Liver (tissue), 9 donors: ENCODE measurements around the gene MS4A6E. TPM values are rescaled to one million over a fixed set of nuclear protein-coding genes. Genes with fewer than 3 reads are reported as not detected.

Experiments used
- DNase-seq: peaks from one replicate; pipeline ENCODE4 v3.0.0-alpha.2; 2017; ENCODE audit warnings: low spot score
- H3K27ac ChIP-seq, 2 donors: one replicate each; pipeline ENCODE4 v1.7.0; 2013; ENCODE audit warnings: inconsistent platforms in 2 of 2, low read length in 2 of 2, control low read depth in 1 of 2, low read depth in 1 of 2, mild to moderate bottlenecking in 1 of 2
- H3K27me3 ChIP-seq, 4 donors: one replicate each; pipeline versions ENCODE4 v1.6.1 to v1.7.0; 2013; ENCODE audit warnings: low read length in 3 of 4, inconsistent platforms in 1 of 4, mild to moderate bottlenecking in 1 of 4, moderate library complexity in 1 of 4; ENCODE audit not compliant: control insufficient read depth in 4 of 4, insufficient read depth in 4 of 4
- H3K36me3 ChIP-seq, 4 donors: one replicate each; pipeline versions ENCODE4 v1.6.1 to v1.7.0; 2013; ENCODE audit warnings: low read length in 3 of 4, mild to moderate bottlenecking in 3 of 4, low read depth in 1 of 4, moderate library complexity in 1 of 4; ENCODE audit not compliant: control insufficient read depth in 4 of 4, insufficient read depth in 3 of 4
- H3K4me1 ChIP-seq, 4 donors: one replicate each; pipeline versions ENCODE4 v1.6.1 to v1.7.0; 2013; ENCODE audit warnings: low read length in 3 of 4, mild to moderate bottlenecking in 3 of 4, moderate library complexity in 1 of 4; ENCODE audit not compliant: control insufficient read depth in 4 of 4, insufficient read depth in 4 of 4
- H3K4me3 ChIP-seq, 3 donors: one replicate each; pipeline versions ENCODE4 v1.6.1 to v1.7.0; 2013; ENCODE audit warnings: low read length in 3 of 3, control low read depth in 1 of 3, low read depth in 1 of 3, mild to moderate bottlenecking in 1 of 3
- H3K9ac ChIP-seq, 2 donors: one replicate each; pipeline ENCODE4 v1.7.0; 2013; ENCODE audit warnings: low read length in 2 of 2, mild to moderate bottlenecking in 2 of 2, moderate library complexity in 2 of 2, control low read depth in 1 of 2, low read depth in 1 of 2
- H3K9me3 ChIP-seq, 4 donors: one replicate each; pipeline versions ENCODE4 v1.6.1 to v1.7.0; 2013; ENCODE audit warnings: low read length in 3 of 4; ENCODE audit not compliant: control insufficient read depth in 4 of 4
- FOXA1 ChIP-seq: IDR thresholded peaks from 2 replicates; pipeline ENCODE4 v1.6.1; 2016; ENCODE audit warnings: antibody characterized with exemption
- GABPA ChIP-seq, 2 donors: IDR thresholded peaks in 1 of 2; conservative IDR thresholded peaks in 1 of 2; 2 replicates each; pipeline ENCODE4 v1.6.1; 2016; ENCODE audit warnings: antibody characterized with exemption in 2 of 2, mild to moderate bottlenecking in 1 of 2, moderate library complexity in 1 of 2
- HNF4A ChIP-seq, 2 donors: conservative IDR thresholded peaks; 2 replicates each; pipeline ENCODE4 v1.6.1; 2016; ENCODE audit warnings: antibody characterized with exemption in 2 of 2, mild to moderate bottlenecking in 2 of 2
- HNF4G ChIP-seq: IDR thresholded peaks from 2 replicates; pipeline ENCODE4 v1.6.1; 2016; ENCODE audit warnings: antibody characterized with exemption
- JUND ChIP-seq, 2 donors: IDR thresholded peaks; 2 replicates each; pipeline ENCODE4 v1.6.1; 2016; ENCODE audit warnings: antibody characterized with exemption in 2 of 2
- NR2F2 ChIP-seq: IDR thresholded peaks from 2 replicates; pipeline ENCODE4 v1.6.1; 2016; ENCODE audit warnings: antibody characterized with exemption
- RAD21 ChIP-seq, 2 donors: IDR thresholded peaks; 2 replicates each; pipeline ENCODE4 v1.6.1; 2016; ENCODE audit warnings: antibody characterized with exemption in 2 of 2, mild to moderate bottlenecking in 2 of 2
- RXRA ChIP-seq, 2 donors: IDR thresholded peaks; 2 replicates each; pipeline ENCODE4 v1.6.1; 2017 to 2018; ENCODE audit warnings: antibody characterized with exemption in 2 of 2, mild to moderate bottlenecking in 1 of 2
- SP1 ChIP-seq: IDR thresholded peaks from 2 replicates; pipeline ENCODE4 v1.6.1; 2018; ENCODE audit warnings: antibody characterized with exemption, mild to moderate bottlenecking
- TAF1 ChIP-seq: conservative IDR thresholded peaks from 2 replicates; pipeline ENCODE4 v1.6.1; 2016; ENCODE audit warnings: antibody characterized with exemption, mild to moderate bottlenecking
- YY1 ChIP-seq: IDR thresholded peaks from 2 replicates; pipeline ENCODE4 v1.6.1; 2016; ENCODE audit warnings: antibody characterized with exemption, mild to moderate bottlenecking
- WGBS: extraction: QIAGEN DNeasy Blood & Tissue Kit; methylation state at CpG from one replicate; pipeline ENCODE4 v1.1.7; 2013; 5-methylcytosine and 5-hydroxymethylcytosine counted together
- polyA plus RNA-seq, 2 donors: library from polyadenylated mRNA; stranded (reverse) in 1 of 2; unstranded in 1 of 2; fragments of 200-250 nt in 1 of 2; fragments of >200 nt in 1 of 2; fragmentation: Nextera tagmentation in 1 of 2; extraction: Ambion mirVana in 1 of 2; gene quantifications; one replicate each; pipeline versions ENCODE4 v1.2.1 to v1.2.3, GENCODE V29; 2013 to 2015
- total RNA-seq, 2 donors: library from RNA; depleted of rRNA; stranded (reverse); fragments of >200 nt; gene quantifications; one replicate each; pipeline ENCODE4 v1.2.3, GENCODE V29; 2014
- TF ChIP-seq, protein P1 (sequence below): fragments of 150-350 bp; IDR thresholded peaks from 2 replicates; pipeline ENCODE4 v1.5.1; 2017; ENCODE audit warnings: improper control_type of control experiment, low read depth, low read length; ENCODE audit not compliant: missing input control
- TF ChIP-seq, protein P2 (sequence below): IDR thresholded peaks from 2 replicates; pipeline ENCODE4 v1.6.1; 2016; ENCODE audit warnings: antibody characterized with exemption
- TF ChIP-seq, protein P3 (sequence below): IDR thresholded peaks from 2 replicates; pipeline ENCODE4 v1.6.1; 2016; ENCODE audit warnings: antibody characterized with exemption
- TF ChIP-seq, protein P4 (sequence below): IDR thresholded peaks from 2 replicates; pipeline ENCODE4 v1.6.1; 2016; ENCODE audit warnings: antibody characterized with exemption
- TF ChIP-seq, protein P5 (sequence below): IDR thresholded peaks from 2 replicates; pipeline ENCODE4 v1.6.1; 2016; ENCODE audit warnings: antibody characterized with exemption, mild to moderate bottlenecking
- donor health status: healthy.
- donor health status: healthy.
- donor health status: healthy.
- donor health status: healthy.
- donor health status: healthy.

MS4A6E gene
- total and polyA plus RNA-seq, 4 donors: 0.22 to 0.75 TPM; not detected in 2

DNA sequence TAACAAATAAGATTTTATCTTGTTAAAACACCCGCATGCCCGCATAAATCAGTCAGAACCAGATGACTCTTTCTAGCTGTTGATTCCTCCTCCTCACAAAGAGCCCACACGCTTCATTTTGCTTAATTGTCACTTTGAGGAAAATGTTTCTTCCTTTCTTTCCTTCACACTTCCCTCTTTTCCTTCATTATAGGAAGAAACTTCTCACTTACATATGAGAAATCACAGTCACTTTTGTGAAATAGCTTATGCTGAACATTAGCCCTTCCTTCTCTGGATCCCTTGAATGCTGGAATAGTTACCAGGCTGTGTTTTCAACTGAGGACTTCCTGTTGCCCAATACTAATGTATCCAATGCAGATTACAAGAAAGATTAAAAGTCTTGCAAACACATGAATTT lies 5.8 kb downstream of the MS4A6E start (continued):
- TF ChIP-seq, protein P1, sequence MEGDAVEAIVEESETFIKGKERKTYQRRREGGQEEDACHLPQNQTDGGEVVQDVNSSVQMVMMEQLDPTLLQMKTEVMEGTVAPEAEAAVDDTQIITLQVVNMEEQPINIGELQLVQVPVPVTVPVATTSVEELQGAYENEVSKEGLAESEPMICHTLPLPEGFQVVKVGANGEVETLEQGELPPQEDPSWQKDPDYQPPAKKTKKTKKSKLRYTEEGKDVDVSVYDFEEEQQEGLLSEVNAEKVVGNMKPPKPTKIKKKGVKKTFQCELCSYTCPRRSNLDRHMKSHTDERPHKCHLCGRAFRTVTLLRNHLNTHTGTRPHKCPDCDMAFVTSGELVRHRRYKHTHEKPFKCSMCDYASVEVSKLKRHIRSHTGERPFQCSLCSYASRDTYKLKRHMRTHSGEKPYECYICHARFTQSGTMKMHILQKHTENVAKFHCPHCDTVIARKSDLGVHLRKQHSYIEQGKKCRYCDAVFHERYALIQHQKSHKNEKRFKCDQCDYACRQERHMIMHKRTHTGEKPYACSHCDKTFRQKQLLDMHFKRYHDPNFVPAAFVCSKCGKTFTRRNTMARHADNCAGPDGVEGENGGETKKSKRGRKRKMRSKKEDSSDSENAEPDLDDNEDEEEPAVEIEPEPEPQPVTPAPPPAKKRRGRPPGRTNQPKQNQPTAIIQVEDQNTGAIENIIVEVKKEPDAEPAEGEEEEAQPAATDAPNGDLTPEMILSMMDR: no peak
- TF ChIP-seq HNF4G (no peak), NR2F2 (no peak)
- TF ChIP-seq, protein P2, sequence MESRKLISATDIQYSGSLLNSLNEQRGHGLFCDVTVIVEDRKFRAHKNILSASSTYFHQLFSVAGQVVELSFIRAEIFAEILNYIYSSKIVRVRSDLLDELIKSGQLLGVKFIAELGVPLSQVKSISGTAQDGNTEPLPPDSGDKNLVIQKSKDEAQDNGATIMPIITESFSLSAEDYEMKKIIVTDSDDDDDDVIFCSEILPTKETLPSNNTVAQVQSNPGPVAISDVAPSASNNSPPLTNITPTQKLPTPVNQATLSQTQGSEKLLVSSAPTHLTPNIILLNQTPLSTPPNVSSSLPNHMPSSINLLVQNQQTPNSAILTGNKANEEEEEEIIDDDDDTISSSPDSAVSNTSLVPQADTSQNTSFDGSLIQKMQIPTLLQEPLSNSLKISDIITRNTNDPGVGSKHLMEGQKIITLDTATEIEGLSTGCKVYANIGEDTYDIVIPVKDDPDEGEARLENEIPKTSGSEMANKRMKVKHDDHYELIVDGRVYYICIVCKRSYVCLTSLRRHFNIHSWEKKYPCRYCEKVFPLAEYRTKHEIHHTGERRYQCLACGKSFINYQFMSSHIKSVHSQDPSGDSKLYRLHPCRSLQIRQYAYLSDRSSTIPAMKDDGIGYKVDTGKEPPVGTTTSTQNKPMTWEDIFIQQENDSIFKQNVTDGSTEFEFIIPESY: no peak

DNA sequence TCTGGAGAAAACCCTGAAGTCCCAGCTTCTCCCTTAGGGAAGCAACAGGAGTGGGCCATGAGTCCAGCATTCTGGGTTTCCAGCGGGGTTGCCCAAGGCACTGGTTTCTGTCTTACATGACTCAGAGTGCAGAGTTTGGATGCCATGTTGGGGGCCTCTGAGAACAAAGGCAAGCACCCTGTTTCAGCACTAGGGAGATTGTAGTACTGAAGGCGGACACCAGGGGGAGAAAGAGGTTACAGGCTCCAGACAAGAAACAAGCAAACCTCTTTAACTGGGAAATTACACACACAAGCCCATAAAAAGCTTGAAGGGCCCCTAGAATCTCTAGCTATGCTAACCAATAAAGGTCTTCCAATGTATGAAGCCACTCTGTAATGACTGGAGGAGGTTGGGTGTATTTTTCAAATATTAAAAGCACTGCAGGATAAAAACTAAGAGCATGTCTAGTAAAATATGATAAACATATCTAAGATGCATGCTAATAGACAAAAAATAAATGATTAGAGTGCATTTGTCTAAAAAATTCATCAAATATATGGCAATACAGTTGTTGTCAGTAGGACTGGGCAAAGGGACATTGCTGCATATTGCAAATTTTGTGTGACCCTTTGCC lies 7.1 kb downstream of the MS4A6E start:
- peak; percentile 52 to 70 for TF ChIP-seq RAD21 (IDR thresholded peaks at IDR 0.05)
- no peak for TF ChIP-seq FOXA1
- TF ChIP-seq, protein P1: peak; percentile 67
- WGBS: 13% methylated on average over 2 of the region's 2 CpGs
- H3K9ac ChIP-seq: no peak overlapping the region
- DNase-seq: peak; percentile 72
- H3K4me1 ChIP-seq: no peaks in the 10 kb centered on the region
- H3K36me3 ChIP-seq: no peaks in the 10 kb centered on the region
- no peaks in the 10 kb centered on the region for H3K27me3 ChIP-seq
- H3K27ac ChIP-seq: no peak overlapping the region
- no peaks in the 10 kb centered on the region for H3K9me3 ChIP-seq
- H3K4me3 ChIP-seq: no peak overlapping the region

DNA sequence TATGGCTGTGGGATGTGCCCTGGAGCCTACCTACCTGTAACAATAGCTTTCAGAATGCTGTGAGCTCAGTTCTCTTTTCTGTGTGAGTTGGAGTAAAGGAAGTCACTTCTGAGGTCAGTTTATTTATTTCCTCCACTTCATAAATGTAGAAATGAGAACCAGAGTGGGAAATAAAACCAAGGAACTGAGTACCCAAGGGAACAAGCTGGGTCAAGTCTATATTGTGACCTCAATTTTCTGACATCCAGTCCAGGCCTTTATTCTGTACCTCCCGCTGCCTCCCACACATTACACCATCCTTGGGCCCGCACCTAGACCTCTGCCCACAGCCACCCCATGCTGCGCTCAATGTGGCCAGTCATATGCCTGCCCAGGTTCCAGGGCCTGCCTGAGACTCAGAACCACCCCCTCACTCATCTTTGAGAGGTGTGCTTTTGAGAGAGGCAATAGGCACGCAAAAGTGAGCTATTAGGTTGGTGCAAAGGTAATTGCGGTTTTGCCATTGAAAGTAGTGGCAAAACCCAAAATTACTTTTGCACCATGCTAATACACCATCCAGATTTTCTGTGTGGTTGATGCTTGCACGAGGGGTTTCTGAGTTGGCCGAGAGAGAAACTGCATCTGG lies 9.8 kb downstream of the MS4A6E start:
- Histone ChIP-seq H3K27ac (no peak overlapping the region), H3K27me3 (no peaks in the 10 kb centered on the region), H3K4me1 (no peaks in the 10 kb centered on the region), H3K9ac (no peak overlapping the region), H3K4me3 (no peak overlapping the region), H3K36me3 (no peaks in the 10 kb centered on the region), H3K9me3 (no peaks in the 10 kb centered on the region)
- DNase-seq: no peak
- WGBS: 87% methylated on average over 7 of the region's 7 CpGs
- TF ChIP-seq, protein P3, sequence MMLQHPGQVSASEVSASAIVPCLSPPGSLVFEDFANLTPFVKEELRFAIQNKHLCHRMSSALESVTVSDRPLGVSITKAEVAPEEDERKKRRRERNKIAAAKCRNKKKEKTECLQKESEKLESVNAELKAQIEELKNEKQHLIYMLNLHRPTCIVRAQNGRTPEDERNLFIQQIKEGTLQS: no peak
- TF ChIP-seq GABPA (IDR thresholded peaks at IDR 0.05 in 1 of 2, conservative IDR thresholded peaks at IDR 0.05 in 1 of 2) (no peak), JUND (IDR thresholded peaks at IDR 0.05) (no peak), RAD21 (IDR thresholded peaks at IDR 0.05) (no peak), HNF4G (no peak), TAF1 (no peak), RXRA (IDR thresholded peaks at IDR 0.05) (no peak), SP1 (no peak), YY1 (no peak), HNF4A (conservative IDR thresholded peaks at IDR 0.05) (no peak)
- TF ChIP-seq, protein P1: no peak
- TF ChIP-seq, protein P4, sequence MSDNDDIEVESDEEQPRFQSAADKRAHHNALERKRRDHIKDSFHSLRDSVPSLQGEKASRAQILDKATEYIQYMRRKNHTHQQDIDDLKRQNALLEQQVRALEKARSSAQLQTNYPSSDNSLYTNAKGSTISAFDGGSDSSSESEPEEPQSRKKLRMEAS: no peak
- TF ChIP-seq, protein P5, sequence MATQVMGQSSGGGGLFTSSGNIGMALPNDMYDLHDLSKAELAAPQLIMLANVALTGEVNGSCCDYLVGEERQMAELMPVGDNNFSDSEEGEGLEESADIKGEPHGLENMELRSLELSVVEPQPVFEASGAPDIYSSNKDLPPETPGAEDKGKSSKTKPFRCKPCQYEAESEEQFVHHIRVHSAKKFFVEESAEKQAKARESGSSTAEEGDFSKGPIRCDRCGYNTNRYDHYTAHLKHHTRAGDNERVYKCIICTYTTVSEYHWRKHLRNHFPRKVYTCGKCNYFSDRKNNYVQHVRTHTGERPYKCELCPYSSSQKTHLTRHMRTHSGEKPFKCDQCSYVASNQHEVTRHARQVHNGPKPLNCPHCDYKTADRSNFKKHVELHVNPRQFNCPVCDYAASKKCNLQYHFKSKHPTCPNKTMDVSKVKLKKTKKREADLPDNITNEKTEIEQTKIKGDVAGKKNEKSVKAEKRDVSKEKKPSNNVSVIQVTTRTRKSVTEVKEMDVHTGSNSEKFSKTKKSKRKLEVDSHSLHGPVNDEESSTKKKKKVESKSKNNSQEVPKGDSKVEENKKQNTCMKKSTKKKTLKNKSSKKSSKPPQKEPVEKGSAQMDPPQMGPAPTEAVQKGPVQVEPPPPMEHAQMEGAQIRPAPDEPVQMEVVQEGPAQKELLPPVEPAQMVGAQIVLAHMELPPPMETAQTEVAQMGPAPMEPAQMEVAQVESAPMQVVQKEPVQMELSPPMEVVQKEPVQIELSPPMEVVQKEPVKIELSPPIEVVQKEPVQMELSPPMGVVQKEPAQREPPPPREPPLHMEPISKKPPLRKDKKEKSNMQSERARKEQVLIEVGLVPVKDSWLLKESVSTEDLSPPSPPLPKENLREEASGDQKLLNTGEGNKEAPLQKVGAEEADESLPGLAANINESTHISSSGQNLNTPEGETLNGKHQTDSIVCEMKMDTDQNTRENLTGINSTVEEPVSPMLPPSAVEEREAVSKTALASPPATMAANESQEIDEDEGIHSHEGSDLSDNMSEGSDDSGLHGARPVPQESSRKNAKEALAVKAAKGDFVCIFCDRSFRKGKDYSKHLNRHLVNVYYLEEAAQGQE: no peak
